ENCODE results near the gene SCN4A.

SCN4A gene

GRCh38 chr17:63954402-63955063, 18.2 kb downstream of the SCN4A start:
- DNase-seq: peak; percentile 99

DNA sequence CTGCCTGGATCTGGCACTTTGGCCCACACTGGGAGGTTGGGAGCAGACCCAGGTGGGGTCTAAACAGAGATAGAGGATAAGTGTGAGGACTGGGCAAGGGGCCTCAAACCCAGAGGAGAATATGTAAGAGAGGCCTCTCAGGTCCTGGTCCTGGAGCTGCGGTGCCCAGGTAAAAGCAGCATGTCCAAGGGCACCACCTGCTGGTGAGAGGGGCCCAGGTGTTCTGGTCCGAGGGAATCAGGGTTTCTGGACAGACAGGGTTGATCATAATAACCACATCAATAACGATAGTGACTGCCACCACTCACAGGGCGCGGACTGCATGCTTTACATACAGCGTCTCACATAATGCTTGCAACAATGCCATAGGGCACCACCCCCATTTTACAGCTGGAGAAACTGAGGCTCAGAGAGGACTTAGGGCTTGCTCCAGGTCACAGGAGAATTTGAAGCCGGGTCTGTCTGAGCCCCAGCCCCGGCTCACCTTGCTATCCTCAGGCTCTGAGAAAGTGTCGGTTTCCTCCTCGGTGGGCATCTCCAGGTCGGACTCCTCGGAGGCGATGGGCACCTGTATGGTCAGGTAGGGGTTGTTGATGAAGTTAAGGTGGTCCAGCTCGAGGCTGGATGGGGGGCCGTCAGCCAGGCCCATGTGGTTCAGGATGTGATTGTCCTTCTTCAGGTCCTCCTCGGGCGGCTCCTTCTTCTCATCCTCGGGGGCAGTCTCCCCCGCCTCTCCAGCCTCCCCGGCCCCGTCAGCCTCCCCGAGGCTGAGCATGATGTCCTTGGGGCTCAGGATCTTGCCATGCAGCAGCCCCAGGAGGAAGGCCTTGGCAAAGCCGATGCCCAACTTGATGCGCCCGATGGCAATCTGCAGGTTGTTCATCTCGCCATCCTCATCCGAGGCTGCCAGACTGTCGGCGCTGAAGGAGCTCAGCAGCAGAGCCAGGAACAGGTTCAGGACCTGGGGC, 21.5 kb downstream of the SCN4A start:
- peak; percentile 84 for DNase-seq

- no peak for DNase-seq
These were observed 23.0 kb downstream of the SCN4A start for GRCh38 chr17:63949576-63950250.

GRCh38 chr17:63948521-63948920, 24.2 kb downstream of the SCN4A start:
- DNase-seq: no peak

DNA sequence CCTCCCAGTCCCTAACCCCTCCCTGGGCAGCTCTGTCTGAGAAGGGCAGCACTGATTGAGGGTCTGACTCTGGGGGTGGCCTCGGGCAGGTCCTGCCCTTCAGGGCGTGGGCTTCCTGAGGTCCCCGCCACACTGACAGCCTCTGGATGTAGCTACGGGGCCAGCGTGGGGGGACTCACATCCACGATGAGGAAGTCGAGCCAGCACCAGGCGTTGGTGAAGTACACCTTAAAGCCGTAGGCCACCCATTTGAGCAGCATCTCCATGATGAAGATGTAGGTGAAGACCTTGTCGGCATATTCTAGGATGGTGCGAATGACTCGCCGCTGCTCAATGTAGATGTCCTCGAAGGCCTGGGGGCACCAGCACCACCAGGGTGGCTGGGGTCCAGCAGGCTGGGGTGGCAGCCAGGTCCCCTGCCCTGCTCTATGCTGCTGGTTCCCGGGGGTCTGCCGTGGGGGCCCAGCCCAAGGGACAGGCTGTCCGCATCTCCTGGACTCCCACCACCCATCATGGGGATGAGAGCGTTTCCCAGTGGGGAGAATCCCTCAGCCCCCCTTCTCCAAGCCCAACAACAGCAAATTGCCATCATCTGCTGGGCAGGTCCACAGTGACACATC, 24.9 kb downstream of the SCN4A start:
- DNase-seq: no peak

DNA sequence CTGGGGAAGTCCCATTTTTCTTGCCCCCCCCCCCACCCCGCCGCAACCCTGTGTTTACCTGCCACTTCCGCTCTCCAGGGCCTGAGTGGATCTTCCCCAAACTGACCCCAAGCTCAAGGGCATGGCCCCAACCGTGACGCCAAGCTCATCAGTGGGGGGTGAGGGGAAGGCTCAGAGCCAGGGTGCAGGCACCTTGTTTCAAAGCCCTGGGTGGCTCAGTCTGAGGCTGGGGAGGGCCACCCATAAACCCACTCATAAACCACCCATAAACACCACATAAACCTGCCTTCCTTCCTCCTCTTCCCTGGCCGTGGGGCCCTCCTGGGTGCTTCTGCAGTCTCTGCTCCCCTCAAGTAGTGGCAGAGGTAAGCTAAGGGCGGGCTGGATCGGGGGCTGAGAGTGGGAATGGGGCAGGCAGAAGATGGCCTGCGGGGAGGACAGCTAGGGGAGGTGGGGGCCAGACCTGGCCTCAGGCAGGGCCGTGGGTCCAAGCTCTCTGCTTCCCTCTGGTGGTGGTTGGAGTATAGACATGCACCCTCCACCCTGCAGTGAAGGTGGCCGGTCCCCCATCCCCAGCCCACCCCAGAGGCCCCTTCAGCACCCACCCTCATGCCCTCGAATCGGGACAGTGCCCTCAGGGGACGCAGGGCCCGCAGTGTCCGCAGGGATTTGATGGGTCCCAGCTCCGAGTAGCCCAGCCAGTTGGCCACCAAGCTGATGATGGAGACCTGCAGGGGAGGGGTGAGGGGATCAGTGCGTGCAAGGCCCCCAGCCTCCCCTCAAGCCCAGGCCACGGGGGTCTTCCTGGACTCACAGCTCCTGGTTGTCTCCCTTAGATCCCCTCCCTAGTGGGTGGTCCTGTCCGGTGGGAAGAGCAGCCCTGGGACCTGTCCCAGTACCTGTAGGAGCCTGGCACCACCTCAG, 26.0 kb downstream of the SCN4A start:
- peak; percentile 76 for DNase-seq

- DNase-seq: no peak
These were observed 26.8 kb downstream of the SCN4A start for GRCh38 chr17:63945784-63946439.

GRCh38 chr17:63944736-63945499, 27.8 kb downstream of the SCN4A start:
- no peak for DNase-seq

DNA sequence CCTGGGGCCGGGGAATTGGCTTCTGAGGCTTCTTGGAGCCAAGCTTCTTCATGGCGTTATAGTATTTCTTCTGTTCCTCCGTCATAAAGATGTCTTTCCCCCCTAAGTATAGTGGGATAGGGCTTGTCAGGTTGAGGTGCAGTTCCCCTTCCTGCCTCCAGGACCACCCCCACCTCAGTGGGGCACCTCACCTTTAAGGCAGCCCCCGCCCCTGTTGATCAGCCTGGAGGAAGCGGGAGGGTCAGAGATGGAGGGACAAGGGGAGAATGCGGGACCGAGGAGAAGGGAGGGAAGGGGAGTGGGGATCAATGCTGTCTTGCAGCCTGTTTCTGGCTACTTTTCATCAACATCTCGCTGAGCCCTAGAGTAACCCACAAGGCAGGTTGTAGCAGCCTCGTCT, 29.0 kb downstream of the SCN4A start:
- no peak for DNase-seq

- no peak for DNase-seq
These were observed 30.3 kb downstream of the SCN4A start for GRCh38 chr17:63942309-63942985.

GRCh38 chr17:63941751-63942150, 31.0 kb downstream of the SCN4A start:
- no peak for DNase-seq

GRCh38 chr17:63941162-63941561, 31.6 kb downstream of the SCN4A start:
- DNase-seq: no peak

GRCh38 chr17:63940584-63940983, 32.1 kb downstream of the SCN4A start:
- DNase-seq: no peak

DNA sequence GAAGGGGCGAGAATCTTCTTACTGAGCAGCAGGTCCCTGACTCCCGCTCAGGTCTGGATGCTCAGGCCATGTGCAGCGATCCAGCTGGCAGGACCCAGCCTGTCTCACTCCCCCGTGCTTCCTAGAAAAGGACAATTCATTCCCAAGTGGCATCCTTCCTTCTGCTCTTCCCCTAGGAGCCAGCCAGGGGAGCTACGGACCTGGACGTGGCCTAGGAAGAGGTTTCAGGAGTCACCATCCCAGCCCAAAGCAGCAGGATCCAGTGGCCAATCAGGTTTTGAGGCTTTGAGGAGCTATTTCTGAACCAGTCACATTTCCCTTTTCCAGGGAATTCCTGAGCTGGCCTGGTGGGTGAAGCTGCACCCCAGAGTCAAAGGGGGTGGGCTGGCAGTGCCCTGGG, 32.8 kb downstream of the SCN4A start:
- no peak for DNase-seq

GRCh38 chr17:63939401-63939800, 33.3 kb downstream of the SCN4A start:
- DNase-seq: no peak

GRCh38 chr17:63937920-63938319, 34.8 kb downstream of the SCN4A start:
- no peak for DNase-seq

- no peak for DNase-seq
These were observed 35.4 kb downstream of the SCN4A start for GRCh38 chr17:63937319-63937718.

DNA sequence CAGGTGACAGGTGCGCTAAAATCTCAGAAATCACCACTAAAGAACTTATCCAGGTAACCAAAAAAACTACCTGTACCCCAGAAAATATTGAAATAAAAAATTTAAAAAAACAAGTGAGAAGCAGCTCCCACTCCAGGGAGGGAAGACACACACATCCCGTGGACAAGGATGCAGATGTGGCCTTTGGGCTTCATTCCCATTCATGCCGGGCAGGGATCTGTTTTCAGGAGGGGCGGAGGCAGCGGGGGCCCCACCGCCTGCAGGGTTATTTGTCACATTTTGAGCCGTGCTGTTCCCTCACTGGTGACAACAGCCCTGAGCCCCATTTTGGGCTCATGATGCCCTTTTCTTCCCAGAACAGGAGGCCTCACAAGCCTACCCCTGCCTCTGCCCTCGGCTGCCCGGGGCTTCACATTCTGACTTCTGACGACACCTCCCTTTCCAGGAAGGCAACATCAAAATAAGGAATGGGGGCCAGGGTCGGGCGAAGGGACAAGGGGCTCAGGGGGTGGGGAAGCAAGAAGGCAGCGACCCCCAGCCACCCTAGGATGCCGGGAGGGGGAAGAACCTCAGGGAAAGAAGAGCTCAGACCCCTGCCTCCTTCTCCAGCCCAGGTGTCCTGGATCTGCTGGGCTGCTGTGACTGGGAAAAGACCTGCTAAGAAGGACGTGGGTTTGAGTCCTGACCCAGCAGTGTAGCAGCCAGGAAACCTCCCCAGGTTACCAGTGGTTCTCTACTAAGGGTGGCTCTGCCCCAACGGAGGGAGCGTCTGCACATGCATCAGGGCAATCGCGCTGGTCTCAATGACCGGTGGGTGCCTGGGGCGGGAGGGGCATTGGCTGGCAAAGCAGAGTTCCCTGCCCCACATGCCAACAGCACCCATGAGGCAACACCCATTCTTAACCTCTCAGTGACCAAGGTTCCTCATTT, 38.3 kb downstream of the SCN4A start:
- DNase-seq: no peak

DNA sequence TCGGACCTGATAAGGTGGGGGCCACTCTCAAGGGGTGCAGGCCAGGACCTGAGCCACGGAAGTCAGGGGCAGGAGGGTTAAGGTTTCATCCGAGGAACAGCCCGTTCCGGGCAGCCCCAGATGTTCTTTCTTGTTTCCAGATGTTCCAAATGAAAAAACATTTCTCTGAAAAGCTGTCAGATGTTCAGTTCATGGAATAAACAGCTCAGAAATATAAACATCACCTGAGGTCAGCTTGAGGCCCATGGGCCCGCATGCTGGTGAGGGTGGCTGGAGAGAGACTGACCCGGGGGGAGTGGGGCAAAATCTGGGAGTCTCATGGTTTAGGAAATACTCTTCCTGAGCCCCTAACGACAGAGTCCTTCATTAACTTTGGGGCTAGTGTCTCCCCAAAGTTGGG, 39.1 kb downstream of the SCN4A start:
- no peak for DNase-seq

Measured in RPMI8226 (cell line).